Nephron progenitor cell (in vitro differentiated cells): ENCODE results near the gene PFN3.

ENCODE experiments used
- DNase-seq: peaks from one replicate; pipeline ENCODE4 v3.0.0; 2021
- H3K27ac Mint-ChIP-seq: 2 replicates; pipeline ENCODE4 v1.8.0; 2021; ENCODE audit warnings: mild to moderate bottlenecking, moderate library complexity, mixed read lengths
- H3K27me3 Mint-ChIP-seq: 2 replicates; pipeline ENCODE4 v1.8.0; 2021; ENCODE audit warnings: mild to moderate bottlenecking, low read depth, mixed read lengths; ENCODE audit not compliant: poor library complexity
- H3K36me3 Mint-ChIP-seq: 2 replicates; pipeline ENCODE4 v1.8.0; 2021; ENCODE audit warnings: low read depth, mixed read lengths
- H3K4me1 Mint-ChIP-seq: 2 replicates; pipeline ENCODE4 v1.8.0; 2021; ENCODE audit warnings: mixed read lengths
- H3K4me3 Mint-ChIP-seq: 2 replicates; pipeline ENCODE4 v1.8.0; 2021; ENCODE audit warnings: mild to moderate bottlenecking, moderate library complexity, mixed read lengths
- H3K9me3 Mint-ChIP-seq: 2 replicates; pipeline ENCODE4 v1.8.0; 2021; ENCODE audit warnings: mild to moderate bottlenecking, moderate library complexity, mixed read lengths
- TF ChIP-seq, protein P1 (sequence below): fragments of 200-600 bp; sonication (generic); IDR thresholded peaks from 2 replicates; pipeline ENCODE4 v1.5.0; 2021; ENCODE audit warnings: antibody characterized with exemption

The PFN3 gene

DNA sequence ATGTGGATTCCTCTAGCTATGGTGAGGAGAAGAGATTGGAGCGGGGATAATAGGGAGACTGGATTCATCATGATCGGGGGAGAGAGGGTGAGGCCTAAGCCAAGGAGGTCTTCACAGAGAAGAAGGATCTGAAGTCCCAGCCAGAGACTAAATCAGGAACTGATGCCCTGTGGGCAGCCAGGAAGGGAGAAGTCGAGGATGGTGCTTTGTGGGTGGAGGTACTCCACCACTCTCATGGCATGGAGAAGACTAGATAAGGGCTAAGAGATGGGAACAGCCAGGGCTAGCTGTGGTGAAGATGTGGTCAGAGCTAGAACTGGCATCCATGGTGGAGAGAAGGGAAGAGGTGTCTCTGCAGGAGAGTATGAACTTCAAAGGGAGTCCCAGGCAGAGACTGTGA lies 45.8 kb downstream of the PFN3 start:
- peaks cover 50% of the 10 kb centered on the region for H3K27me3 Mint-ChIP-seq
- TF ChIP-seq, protein P1, sequence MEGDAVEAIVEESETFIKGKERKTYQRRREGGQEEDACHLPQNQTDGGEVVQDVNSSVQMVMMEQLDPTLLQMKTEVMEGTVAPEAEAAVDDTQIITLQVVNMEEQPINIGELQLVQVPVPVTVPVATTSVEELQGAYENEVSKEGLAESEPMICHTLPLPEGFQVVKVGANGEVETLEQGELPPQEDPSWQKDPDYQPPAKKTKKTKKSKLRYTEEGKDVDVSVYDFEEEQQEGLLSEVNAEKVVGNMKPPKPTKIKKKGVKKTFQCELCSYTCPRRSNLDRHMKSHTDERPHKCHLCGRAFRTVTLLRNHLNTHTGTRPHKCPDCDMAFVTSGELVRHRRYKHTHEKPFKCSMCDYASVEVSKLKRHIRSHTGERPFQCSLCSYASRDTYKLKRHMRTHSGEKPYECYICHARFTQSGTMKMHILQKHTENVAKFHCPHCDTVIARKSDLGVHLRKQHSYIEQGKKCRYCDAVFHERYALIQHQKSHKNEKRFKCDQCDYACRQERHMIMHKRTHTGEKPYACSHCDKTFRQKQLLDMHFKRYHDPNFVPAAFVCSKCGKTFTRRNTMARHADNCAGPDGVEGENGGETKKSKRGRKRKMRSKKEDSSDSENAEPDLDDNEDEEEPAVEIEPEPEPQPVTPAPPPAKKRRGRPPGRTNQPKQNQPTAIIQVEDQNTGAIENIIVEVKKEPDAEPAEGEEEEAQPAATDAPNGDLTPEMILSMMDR = no peak
- no peak overlapping the region for H3K4me3 Mint-ChIP-seq
- no peak for DNase-seq
- no peaks in the 10 kb centered on the region for H3K9me3 Mint-ChIP-seq
- H3K36me3 Mint-ChIP-seq = no peaks in the 10 kb centered on the region
- H3K27ac Mint-ChIP-seq = no peak overlapping the region
- peaks cover 26% of the 10 kb centered on the region for H3K4me1 Mint-ChIP-seq

- TF ChIP-seq, protein P1 = no peak
- Mint-ChIP-seq H3K4me3 (no peak overlapping the region), H3K4me1 (peaks cover 30% of the 10 kb centered on the region), H3K27me3 (peaks cover 46% of the 10 kb centered on the region), H3K36me3 (no peaks in the 10 kb centered on the region), H3K9me3 (no peaks in the 10 kb centered on the region), H3K27ac (no peak overlapping the region)
- DNase-seq = no peak
These were observed 46.2 kb downstream of the PFN3 start for GRCh38 chr5:177354256-177354655.

DNA sequence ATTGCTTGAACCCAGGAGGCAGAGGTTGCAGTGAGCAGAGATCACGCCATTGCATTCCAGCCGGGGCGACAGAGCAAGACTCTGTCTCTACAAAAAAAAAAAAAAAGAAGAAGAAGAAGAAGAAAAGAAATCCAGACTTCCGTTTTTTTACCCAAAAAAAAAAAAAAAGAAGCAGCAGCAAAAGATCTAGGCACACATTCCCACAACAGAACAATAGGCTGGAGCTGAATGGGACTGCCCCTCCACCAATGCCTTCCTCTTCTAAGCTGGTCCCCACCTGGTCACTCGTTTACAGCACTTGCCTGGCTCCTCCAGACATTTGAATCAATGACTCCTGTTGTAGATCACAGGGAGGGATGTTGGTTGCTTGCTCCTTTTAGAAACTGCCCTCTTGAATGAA lies 47.4 kb downstream of the PFN3 start:
- Mint-ChIP-seq H3K36me3 (no peaks in the 10 kb centered on the region), H3K4me3 (peak overlapping the region; percentile 54), H3K27me3 (peaks cover 44% of the 10 kb centered on the region), H3K27ac (no peak overlapping the region), H3K4me1 (peaks cover 35% of the 10 kb centered on the region), H3K9me3 (no peaks in the 10 kb centered on the region)
- TF ChIP-seq, protein P1 = no peak
- no peak for DNase-seq

GRCh38 chr5:177351392-177352329 lies 48.8 kb downstream of the PFN3 start, which contains the start of gene LMAN2:
LMAN2 (minus strand) TSS chr5:177351668; CDS start chr5:177351647, 21 bp downstream.
- Mint-ChIP-seq H3K36me3 (peaks cover 9% of the 10 kb centered on the region), H3K9me3 (no peaks in the 10 kb centered on the region), H3K27ac (peak within 1 kb of the TSS; percentile 100)

DNA sequence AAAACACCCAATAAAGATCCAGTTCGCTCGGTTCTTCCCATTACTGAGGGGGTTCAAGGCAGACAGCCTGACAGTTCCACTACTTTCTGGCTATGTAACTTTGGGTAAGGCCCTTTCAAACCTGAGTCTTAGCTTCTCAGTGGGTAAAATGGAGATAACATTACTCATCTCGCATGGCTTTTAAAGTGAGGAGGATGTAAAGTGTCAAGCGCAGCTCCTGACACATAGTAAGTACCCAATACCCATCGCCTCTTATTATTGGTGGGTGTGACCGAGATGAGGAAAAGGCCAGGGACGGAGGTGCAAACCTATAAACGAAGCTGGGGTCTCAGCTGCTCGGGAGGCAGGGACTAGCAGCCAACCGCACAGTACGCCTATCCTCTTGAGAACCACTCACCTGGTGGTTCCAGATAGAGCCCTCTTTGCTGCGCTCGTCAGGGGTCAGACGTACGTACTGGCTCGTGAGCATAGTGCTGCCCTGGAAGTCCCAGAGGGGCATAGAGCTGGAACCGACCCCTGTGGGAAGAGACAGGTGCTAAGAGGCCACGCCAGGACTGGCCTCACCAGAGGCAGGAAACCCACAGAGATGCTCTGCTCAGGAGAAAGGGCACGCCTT lies 49.6 kb downstream of the PFN3 start:
- H3K36me3 Mint-ChIP-seq = peaks cover 10% of the 10 kb centered on the region
- peaks cover 32% of the 10 kb centered on the region for H3K4me1 Mint-ChIP-seq
- no peak for DNase-seq
- H3K27ac Mint-ChIP-seq = peak overlapping the region; percentile 100
- H3K4me3 Mint-ChIP-seq = peak overlapping the region; percentile 98
- no peaks in the 10 kb centered on the region for H3K9me3 Mint-ChIP-seq
- peaks cover 28% of the 10 kb centered on the region for H3K27me3 Mint-ChIP-seq
- TF ChIP-seq, protein P1 = no peak

More at GRCh38 chr5:177351392-177352329, 48.8 kb downstream of the PFN3 start, which contains the start of gene LMAN2:
- peak within 1 kb of the TSS; percentile 98 for H3K4me3 Mint-ChIP-seq
- TF ChIP-seq, protein P1 = no peak
- peaks cover 32% of the 10 kb centered on the region for H3K4me1 Mint-ChIP-seq
- H3K27me3 Mint-ChIP-seq = peaks cover 35% of the 10 kb centered on the region
- peak; percentile 87 for DNase-seq
